HepG2 (cell line): ENCODE measurements around the gene ZER1. TPM values are rescaled to one million over a fixed set of nuclear protein-coding genes. Genes with fewer than 3 reads are reported as not detected.

Experiments
- ATM ChIP-seq: fragments of 450-650 bp; IDR thresholded peaks from 2 replicates; pipeline ENCODE4 v1.7.1; 2017; ENCODE audit warnings: mild to moderate bottlenecking, borderline replicate concordance
- CEBPB ChIP-seq: IDR thresholded peaks from 2 replicates; pipeline ENCODE4 v1.6.1; 2011; ENCODE audit warnings: low read depth, low read length, improper control_type of control experiment, borderline replicate concordance
- CREM ChIP-seq, 2 experiments: sonication (generic) in 1 of 2; formaldehyde crosslinking in 1 of 2; IDR thresholded peaks; 2 replicates each; pipeline versions ENCODE4 v1.4.0 to v1.6.1; 2016 to 2020; ENCODE audit warnings: antibody characterized with exemption in 1 of 2, mild to moderate bottlenecking in 1 of 2, missing genetic modification reagents in 1 of 2
- E2F2 ChIP-seq: sonication (generic); formaldehyde crosslinking; IDR thresholded peaks from 2 replicates; pipeline ENCODE4 v1.4.0; 2020; ENCODE audit warnings: missing genetic modification reagents, borderline replicate concordance
- HNRNPK ChIP-seq: fragments of 200-400 bp; formaldehyde crosslinking; IDR thresholded peaks from 2 replicates; pipeline ENCODE4 v1.6.1; 2018; ENCODE audit warnings: low read length, low read depth, moderate library complexity, mild to moderate bottlenecking; ENCODE audit not compliant: poor library complexity, severe bottlenecking
- JUN ChIP-seq: sonication (generic); formaldehyde crosslinking; IDR thresholded peaks from 2 replicates; pipeline ENCODE4 v1.4.0; 2020; ENCODE audit warnings: mild to moderate bottlenecking, missing genetic modification reagents
- KDM5B ChIP-seq: sonication (generic); formaldehyde crosslinking; IDR thresholded peaks from 2 replicates; pipeline ENCODE4 v1.4.0; 2020; ENCODE audit warnings: missing genetic modification reagents, mild to moderate bottlenecking, borderline replicate concordance
- NFRKB ChIP-seq: fragments of 450-650 bp; IDR thresholded peaks from 2 replicates; pipeline ENCODE4 v1.6.1; 2017
- TBL1XR1 ChIP-seq: fragments of 150-350 bp; IDR thresholded peaks from 2 replicates; pipeline ENCODE4 v1.6.1; 2014; ENCODE audit warnings: borderline replicate concordance, low read length; ENCODE audit not compliant: partially characterized antibody
- THYN1 ChIP-seq: sonication (generic); formaldehyde crosslinking; IDR thresholded peaks from 2 replicates; pipeline ENCODE4 v1.8.1; 2023; ENCODE audit warnings: low read depth, mild to moderate bottlenecking, moderate library complexity, missing genetic modification reagents, borderline replicate concordance
- YY1 ChIP-seq: IDR thresholded peaks from 2 replicates; pipeline ENCODE4 v1.6.1; 2011; ENCODE audit warnings: low read length, low read depth, moderate library complexity, mild to moderate bottlenecking; ENCODE audit not compliant: insufficient read depth, insufficient replicate concordance
- ZFP62 ChIP-seq: sonication (generic); formaldehyde crosslinking; IDR thresholded peaks from 2 replicates; pipeline ENCODE4 v1.4.0; 2020; ENCODE audit warnings: missing genetic modification reagents
- ZNF335 ChIP-seq: sonication (generic); formaldehyde crosslinking; IDR thresholded peaks from 2 replicates; pipeline ENCODE4 v1.4.0; 2020; ENCODE audit warnings: missing genetic modification reagents
- ZNF407 ChIP-seq: sonication (generic); formaldehyde crosslinking; IDR thresholded peaks from one replicate; pipeline ENCODE4 v1.5.1; 2020; ENCODE audit warnings: mild to moderate bottlenecking, missing genetic modification reagents; ENCODE audit errors: not compliant biosample characterization
- ZNF430 ChIP-seq: sonication (generic); formaldehyde crosslinking; IDR thresholded peaks from 2 replicates; pipeline ENCODE4 v1.9.0; 2021; ENCODE audit warnings: mild to moderate bottlenecking, missing genetic modification reagents
- ZNF569 ChIP-seq: sonication (generic); formaldehyde crosslinking; IDR thresholded peaks from 2 replicates; pipeline ENCODE4 v1.5.0; 2020; ENCODE audit warnings: mild to moderate bottlenecking, missing genetic modification reagents, moderate library complexity, borderline replicate concordance
- ZNF691 ChIP-seq: sonication (generic); formaldehyde crosslinking; IDR thresholded peaks from 2 replicates; pipeline ENCODE4 v1.4.0; 2020; ENCODE audit warnings: missing genetic modification reagents, low read depth, mild to moderate bottlenecking, borderline replicate concordance
- ZNF772 ChIP-seq: sonication (generic); formaldehyde crosslinking; IDR thresholded peaks from 2 replicates; pipeline ENCODE4 v1.5.0; 2020; ENCODE audit warnings: mild to moderate bottlenecking, missing genetic modification reagents
- ZNF781 ChIP-seq: sonication (generic); formaldehyde crosslinking; IDR thresholded peaks from 2 replicates; pipeline ENCODE4 v1.5.1; 2020; ENCODE audit warnings: borderline replicate concordance, mild to moderate bottlenecking, missing genetic modification reagents; ENCODE audit errors: not compliant biosample characterization
- polyA plus RNA-seq, 8 experiments: library from polyadenylated mRNA; depleted of rRNA in 3 of 8; stranded (reverse) in 7 of 8; unstranded in 1 of 8; fragments of >200 nt; fragmentation: Illumina TruSeq in 4 of 8; extraction: Trizol in 4 of 8; gene quantifications; 2 replicates each; pipeline versions ENCODE4 v1.2.1 to v1.2.3, GENCODE V29; 2011 to 2016; ENCODE audit warnings: low read depth in 4 of 8, missing spikeins in 1 of 8, mixed read lengths in 1 of 8; ENCODE audit not compliant: insufficient read depth in 1 of 8
- total RNA-seq, 5 experiments: library from RNA; depleted of rRNA; stranded (reverse); fragments of >200 nt; fragmentation: Illumina TruSeq; extraction: Trizol; gene quantifications; 2 replicates each; pipeline ENCODE4 v1.2.3, GENCODE V29; 2016; ENCODE audit warnings: low read depth in 1 of 5

Gene ZER1
- total and polyA plus RNA-seq, 2 of the 13 experiments (the other 11 are each of a cell fraction or from before 2014, with no cell fraction given): 7.7 to 40.0 TPM

GRCh38 chr9:128702949-128703615 lies 68.6 kb downstream of the ZER1 start (continued):
- TF ChIP-seq ZNF407 (CRISPR knock-in tag) (no peak), ZNF781 (CRISPR knock-in tag) (no peak), YY1 (peak; percentile 9), KDM5B (CRISPR knock-in tag) (0 out of 2 replicates have a peak, but pooled peaks have one; percentile 14), ZFP62 (CRISPR knock-in tag) (no peak), ATM (no peak), CREM (IDR thresholded peaks at IDR 0.05) (no peak), CREM (CRISPR knock-in tag; IDR thresholded peaks at IDR 0.05) (no peak), ZNF430 (no peak), ZNF569 (no peak), ZNF691 (CRISPR knock-in tag) (no peak), JUN (CRISPR knock-in tag) (no peak), NFRKB (no peak), TBL1XR1 (no peak), HNRNPK (peak; percentile 10), THYN1 (CRISPR knock-in tag) (no peak), ZNF772 (CRISPR knock-in tag) (peak; percentile 61; the same call in 1 of the 2 replicates), E2F2 (CRISPR knock-in tag) (no peak), CEBPB (no peak), ZNF335 (no peak)
